ENCODE measurements around the gene HIVEP2.

HIVEP2 gene

DNA sequence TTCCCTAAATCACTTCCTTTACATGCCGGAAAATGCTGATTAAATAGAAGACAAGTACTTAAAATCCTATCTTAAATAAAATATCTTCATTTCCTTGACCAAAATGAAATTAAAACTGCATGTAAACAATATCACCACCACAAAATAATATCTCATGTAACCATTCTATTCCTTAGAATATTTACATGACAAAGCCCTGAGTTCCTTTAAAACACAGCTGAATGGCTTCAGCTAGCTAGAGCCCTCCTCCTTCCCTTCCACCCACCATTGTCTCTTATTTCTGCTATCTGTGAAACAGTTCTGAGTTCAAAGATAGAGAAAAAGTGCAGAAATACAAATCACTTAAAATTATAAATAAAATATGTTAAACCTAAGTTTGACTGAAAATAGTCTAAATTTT is 103.1 kb downstream of the HIVEP2 start:
- no peak for DNase-seq (ENCODE audit: low read depth in 2 of 2)

DNA sequence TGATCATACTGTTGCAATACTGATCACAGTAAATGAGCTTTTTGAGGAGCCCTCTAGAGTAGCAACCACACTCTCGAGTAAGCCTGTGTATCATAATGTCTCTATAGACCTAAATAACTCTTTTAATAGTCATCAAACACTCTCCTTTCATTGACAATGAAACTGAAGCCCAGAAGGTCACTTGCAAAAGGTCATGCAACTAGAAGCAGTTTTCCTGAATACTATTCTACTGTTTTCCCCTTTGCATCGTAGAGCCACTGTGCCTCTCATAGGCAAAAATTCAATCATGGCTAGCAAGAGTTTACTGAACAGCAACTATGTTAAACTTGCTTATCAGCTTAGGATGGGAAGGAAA is 105.3 kb downstream of the HIVEP2 start:
- no peak for DNase-seq (ENCODE audit: low read depth in 2 of 2)

DNA sequence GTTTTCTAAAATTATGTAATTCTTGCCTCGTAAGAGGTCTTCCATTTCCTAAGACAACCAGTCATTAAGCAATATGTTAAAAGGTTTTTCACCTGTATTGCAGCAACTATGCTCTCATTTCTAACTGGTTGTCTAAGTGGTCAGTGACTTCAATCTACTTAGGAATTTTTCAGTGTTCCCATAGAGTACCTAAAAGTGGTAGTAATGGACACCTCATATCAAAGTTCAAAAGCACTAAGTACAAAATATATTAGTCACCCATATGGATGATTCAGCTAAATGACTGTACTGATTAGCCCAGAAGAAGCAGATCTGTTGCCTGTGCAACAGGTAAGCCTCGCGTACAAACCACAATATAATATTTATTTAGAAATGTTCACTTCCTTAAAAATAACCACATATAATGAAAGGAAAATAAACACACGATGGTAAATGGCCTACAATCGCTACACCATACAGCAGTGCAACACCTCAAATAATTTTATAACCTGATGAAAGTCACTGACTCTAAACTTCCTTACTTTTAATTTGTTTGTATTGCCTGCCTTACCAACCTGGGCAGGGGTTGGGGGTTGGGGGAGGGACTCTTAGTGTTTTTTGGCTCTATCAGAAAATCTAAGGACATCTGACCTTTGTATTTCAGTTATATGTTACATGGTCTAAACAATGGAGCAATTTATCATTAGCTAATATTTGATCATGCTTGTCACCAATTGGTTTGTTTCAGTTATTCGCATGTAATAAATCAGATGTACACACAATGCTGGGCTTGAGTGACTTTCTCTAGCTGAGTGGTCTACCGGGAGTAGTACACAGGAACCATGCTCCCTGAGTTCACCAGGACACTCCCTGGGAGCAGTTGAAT is 105.9 kb downstream of the HIVEP2 start:
- DNase-seq (ENCODE audit: low read depth in 2 of 2) = no peak

DNA sequence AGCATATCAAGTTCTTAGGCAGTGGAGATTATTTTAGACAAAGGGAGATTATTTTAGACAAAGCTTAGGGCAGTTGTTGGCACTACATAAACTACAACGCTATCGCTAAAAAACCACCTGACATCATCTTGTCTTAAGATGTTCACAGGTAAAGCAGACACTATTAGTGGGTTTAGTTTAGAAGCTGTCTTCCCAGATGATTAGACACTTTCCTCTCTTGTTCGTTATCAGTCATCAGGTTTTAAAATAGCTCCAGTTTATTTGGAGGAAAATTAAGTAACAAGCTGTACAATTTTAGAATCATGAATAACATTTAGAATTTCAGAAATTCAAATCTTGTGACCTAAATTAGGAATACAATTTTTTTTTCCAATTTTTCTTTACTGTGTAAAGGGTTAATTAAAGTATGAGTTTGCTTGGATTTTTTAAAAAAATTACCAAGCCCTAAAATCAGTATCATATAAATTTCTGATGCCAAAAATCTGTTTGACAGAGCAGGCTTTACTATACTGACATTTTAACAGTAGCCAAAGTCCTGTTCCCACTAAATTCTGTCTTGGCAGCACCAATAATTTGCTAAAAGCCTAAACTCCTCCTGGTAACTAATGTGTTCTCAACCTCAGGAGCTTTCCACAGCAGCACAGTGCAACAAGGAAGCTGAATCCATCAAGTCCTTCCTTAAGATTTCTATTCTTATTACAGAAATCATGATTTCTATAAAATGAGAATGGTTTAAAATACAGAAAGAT is 109.0 kb downstream of the HIVEP2 start:
- no peak for DNase-seq (ENCODE audit: low read depth in 2 of 2)

DNA sequence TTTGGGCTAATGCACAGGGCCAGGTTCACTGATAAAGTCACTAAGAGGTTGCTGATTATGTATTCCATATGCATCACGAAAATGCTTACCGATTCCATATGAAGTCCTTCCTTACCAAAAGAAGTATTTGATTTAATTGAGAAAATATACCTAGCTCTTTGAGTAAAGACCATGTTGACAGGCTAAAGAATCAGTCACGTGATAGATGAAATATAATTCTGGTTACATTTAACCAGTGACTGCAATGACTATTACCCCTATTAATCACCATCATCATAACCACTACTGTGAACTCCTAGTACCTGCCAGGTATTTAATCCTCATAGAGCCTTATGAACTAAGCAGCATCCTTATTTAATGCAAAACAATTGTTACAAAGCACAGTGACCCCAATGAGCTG is 110.1 kb downstream of the HIVEP2 start:
- DNase-seq (ENCODE audit: low read depth in 2 of 2) = no peak

DNA sequence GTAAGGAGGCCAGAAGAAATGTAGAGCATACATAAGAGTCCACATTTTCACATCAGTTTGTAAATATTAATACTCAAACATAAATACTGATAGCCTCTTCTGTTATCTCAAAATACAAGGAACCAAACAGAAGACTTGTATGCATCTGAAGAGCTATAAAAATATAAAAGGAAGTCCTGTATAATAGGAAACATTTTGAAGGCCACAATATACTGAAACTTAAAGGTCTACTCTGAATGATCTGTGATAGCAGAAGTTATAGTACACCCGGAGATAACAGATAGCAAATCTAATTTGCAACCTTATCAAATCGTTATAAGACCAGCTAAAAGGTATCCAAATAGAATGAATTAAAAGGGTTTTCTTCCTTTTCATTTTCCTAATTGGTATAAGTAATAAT is 111.2 kb downstream of the HIVEP2 start:
- no peak for DNase-seq (ENCODE audit: low read depth in 2 of 2)

DNA sequence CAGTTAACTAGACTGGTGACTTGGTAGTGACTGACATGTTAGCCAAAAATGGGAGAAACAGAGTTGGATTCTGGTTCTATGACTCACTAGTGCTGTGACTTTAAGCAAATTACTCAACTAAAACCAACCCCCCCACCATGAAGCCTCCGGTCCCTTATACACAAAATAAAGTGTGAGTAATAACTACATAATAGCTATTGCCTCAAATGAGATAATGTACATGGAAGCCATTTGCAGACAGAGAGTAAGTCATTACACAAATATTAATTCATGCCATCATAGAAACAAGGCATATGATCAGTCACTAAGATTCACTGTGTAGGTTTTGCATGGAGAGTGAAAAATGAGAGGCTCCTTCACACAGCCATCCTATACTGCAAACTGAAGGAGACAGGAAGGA is 111.9 kb downstream of the HIVEP2 start:
- DNase-seq (ENCODE audit: low read depth in 2 of 2) = no peak

DNA sequence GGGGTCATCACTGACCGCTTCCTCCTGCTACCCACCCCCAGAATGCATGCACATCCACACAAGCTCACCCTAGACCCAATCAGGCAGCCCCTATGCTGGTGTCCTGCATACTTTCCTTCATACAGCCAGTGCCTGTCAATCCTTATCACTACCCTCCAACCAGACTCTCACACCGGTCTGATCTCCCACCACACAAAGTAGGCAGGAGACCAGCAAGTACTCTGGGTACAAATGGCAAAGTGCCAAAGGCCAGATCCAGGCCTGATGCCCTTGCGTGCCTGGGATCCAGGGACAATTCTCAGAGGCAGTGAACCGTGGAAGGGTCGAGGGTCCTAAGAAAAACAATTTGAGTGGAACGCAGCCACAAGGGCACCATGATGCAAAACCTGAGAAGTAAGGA is 114.2 kb downstream of the HIVEP2 start:
- DNase-seq (ENCODE audit: low read depth in 2 of 2) = no peak

DNA sequence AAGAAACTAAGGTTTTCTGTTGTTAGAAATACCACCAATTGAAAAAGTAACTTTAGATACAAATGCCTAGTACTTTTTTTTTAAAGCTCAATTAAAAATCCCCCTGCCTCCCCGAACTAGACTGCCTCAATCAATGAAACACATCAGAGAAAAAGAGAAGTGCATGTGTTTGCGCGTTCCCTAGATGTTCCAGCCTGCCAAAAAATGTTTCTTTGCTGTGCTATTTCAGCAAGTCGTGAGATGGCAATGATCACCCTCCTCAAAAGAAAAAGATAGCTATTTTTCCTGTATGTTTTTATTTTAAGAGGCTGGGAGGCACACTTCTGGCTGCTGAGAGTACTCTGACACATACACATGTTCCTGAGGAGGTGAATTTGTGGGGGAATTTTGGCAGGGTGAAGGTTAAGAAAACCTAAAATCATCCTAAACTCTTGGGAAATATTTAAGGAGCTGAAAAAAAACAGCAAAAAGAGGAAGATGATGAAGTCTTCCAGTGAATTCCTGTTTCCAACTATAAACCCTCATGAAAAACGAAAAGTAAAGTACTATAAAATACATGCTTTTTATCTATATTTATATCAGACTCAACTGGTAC is 114.8 kb downstream of the HIVEP2 start:
- no peak for DNase-seq (ENCODE audit: low read depth in 2 of 2)

DNA sequence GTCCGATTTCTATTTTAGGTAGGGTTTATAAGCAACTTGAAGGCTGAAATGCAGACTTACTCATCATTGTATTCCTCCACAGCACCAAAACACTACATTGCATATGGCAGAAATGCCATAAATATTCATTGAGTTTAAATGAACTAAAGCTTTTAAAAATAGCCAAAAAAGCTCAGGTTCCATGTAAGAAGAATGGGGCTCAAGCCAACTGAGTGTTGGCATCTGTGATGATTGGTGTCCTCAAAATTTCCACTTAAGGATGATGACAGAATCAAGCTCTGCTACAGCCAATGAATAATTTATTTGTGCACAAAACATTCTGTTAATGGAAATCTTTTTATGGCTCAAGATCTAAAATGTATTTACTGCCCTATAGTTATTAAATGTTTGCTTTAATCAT is 115.4 kb downstream of the HIVEP2 start:
- DNase-seq (ENCODE audit: low read depth in 2 of 2) = no peak

DNA sequence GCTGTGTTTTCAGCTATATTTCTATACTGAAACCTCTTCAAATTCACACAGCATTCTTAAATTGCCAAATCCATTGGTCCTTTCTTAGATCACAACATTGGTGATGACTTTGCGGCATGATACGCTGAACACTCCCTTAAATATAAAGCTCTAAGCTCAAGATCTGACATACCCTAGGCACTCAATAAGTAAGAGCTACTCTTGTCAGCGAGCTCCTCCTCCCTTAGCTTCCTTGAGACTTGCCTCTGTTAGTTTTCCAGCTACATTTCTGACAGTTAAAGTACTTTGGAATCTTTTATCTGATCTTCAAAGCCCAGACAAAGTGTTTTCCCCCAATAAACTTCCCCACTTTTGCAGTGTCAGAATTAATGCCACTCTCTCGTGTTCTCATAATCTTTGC is 117.0 kb downstream of the HIVEP2 start:
- no peak for DNase-seq (ENCODE audit: low read depth in 2 of 2)

DNA sequence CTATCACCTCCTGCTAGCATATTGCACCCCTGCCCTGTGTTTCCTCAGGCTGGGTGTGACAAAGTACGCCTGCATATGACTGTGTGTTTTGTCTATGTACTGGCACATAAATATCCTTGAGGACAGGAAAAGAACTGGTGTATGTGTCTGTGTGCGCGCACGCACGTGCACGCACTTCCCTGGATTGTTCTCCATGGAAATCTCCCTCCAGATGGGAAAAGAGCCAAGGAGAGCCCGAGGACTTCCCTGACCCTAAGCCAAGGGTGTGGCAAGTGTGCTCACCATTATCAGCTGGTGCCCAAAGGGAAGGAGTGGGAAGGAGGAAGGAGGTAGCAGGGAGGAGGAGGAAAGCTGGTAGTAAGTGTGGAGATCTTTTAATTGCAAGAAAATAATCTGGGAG is 117.6 kb downstream of the HIVEP2 start:
- DNase-seq (ENCODE audit: low read depth in 2 of 2) = no peak

DNA sequence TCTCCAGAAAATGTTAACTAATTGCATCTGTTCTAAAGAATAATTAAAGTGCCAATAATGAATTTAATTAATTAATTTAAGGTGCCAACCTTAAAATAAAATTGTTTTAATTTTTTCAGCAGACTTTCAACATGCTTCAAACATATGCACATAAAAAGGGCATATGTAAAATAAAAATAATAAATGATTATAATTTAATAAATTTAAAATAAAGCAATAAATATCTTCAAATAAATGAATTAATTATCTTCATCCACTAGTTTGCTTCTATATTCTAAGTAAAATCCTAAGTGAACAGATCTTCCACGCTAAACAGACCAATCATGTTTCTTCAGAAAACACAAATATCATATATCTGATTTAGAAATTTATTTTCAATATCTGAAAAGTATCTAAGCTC is 119.2 kb downstream of the HIVEP2 start:
- no peak for DNase-seq (ENCODE audit: low read depth in 2 of 2)

DNA sequence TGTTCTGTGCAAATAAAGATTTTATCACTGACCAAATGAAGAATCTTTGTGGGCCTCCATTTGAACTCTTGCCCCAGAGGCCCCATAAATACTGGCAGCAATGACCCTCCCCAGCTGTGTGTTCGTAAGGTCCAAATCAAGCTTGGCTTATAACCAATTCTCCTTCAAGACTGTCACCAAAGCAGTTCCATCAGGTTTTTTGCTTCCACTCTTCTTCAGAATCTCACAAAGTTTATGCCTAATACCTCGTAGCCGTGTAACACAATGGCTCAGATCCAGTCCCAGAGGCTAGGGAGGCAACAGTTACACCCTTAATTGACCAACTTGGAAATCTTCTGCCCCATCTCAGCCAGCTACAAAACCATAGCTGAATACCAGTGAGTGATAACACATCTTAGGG is 120.5 kb downstream of the HIVEP2 start:
- DNase-seq (ENCODE audit: low read depth in 2 of 2) = no peak

DNA sequence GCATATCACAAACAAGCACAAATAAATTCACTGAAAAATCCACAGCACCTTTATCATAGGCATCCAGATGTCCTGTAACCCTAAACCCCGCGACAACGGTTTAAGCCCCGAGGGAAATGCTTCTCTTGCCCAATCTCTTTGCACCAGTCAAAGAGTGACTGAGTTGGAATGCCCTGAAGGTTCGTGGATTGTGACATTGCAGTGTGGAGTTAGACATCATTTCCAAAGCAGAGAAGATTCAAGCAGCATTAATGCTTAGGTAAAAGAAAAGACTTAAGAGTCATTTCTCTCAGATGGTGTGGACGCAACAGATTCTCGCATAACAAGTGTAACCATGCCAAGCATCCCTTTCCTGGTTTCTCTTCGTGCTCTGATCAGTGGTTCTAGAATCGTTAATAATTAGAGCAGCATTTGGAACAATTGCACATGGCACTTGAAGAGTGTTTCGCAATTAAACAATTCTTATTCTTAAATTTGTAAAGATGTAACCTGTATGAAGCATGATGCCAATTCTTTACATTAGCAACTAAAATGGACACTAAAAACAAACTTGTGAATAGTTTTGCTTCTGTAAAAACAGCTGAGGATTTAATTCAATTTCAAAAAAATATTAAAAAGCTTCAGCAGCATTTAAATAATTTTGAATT is 121.6 kb downstream of the HIVEP2 start:
- DNase-seq (ENCODE audit: low read depth in 2 of 2) = no peak

DNA sequence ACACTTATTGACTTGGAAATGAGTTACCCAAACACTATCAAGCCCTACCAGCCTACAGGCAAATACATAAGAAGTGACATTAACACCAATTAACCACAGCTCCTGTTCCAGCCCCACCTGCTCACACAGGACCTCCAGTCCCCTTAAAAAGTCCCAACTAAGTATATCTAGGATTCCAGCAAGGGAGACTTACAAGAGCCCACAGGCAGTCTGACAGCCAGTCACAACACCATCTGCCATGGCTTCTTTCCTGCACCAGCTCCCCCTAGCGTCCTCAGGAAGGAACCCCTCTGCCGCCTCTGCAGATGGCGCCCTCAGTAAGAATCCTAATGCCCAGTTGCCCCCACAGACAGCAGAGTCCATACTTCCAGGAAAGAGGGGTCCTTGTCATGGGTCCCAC is 122.1 kb downstream of the HIVEP2 start:
- DNase-seq (ENCODE audit: low read depth in 2 of 2) = no peak

DNA sequence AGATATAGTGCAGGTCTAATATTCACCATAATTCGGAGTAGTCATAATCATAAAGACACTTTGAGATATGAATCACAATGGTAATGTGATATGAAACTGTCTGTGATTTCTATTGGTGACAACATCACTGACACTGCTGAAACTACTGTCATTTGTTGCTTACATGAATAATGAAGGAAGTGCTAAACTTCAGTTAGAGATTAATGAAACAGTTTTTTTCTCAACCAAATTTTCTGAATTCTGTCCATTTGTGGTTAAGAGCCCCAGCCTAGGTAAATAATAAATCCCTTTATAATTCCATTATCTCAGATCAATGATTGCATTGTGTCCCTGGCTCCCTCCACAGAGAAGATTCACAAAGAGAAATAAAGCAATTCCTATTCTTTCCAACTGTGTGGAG is 122.6 kb downstream of the HIVEP2 start:
- no peak for DNase-seq (ENCODE audit: low read depth in 2 of 2)

DNA sequence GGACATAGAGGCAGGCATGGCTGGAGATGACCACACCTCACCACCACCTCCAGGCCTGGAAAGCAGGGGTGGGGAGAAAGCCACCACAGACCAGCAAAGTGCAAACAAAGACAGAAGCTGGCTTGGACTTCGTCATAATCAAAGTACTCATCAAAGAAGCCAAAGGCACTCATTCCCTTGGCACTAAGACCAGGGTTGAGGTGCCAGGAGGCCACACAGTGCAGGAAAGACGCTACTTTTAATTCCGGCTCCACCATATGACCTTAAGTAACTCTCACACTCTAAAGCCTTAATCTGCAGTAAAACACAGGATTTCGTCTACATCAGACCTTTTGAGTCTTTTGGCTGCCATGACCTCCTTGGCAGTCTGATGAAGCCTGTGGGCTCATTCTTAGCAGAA is 123.1 kb downstream of the HIVEP2 start:
- DNase-seq (ENCODE audit: low read depth in 2 of 2) = no peak

DNA sequence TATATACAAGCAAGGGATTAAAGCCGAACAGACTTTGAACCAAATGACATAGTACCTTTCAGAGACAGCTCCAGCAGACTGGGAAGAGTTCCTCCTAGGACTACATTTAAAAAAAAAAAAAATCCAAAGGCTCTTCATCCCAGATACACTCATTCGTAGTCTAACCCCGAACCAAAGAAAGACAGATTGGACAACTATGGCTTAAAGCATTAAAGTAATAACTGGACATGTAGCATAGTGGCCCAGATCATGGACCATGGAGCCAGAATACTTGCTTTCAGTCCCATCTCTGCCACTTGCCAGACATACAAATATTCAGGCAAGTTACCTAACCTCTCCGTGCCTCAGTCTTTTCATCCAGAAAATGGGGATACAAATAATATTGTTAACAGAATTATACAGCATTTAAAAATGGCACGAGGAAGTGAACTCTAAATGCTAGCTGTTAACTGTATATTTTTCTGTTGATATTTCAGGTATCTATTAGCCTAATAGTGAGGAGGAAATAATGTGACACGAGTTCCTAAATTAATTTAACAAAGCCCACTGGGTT is 123.7 kb downstream of the HIVEP2 start:
- no peak for DNase-seq (ENCODE audit: low read depth in 2 of 2)

DNA sequence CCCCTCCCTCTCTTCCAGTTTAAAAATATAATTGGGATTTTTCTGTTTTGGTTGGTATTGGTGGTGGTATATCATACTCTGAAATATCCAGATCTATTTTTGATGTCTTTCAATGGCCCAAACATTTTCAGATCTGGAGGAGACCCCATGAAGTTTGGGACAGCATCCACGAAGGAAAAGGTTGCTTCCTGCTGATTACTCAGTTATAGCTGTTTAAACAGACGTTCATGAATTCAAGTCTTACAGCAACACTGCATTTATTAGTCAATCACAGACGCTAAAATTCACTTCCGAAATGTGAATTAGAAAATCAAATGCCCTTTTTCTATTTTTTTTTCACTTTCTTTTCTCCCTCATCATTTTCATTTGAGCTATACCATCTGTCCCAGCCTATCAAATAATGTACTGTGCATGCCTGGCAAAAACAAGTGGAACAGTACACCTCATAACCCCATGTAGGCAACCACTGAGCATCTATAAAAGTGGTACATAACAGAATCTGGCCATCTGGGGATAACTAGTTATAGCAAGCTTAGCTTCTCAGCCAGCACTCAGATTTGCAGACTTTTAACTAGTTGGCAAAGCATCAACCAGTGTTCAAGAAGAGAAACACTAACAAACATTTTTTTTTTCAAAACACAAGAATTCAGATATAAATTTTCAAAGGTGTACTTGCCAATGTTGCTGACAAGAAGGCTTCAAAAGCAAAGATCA is 124.5 kb downstream of the HIVEP2 start:
- DNase-seq (ENCODE audit: low read depth in 2 of 2) = no peak

DNA sequence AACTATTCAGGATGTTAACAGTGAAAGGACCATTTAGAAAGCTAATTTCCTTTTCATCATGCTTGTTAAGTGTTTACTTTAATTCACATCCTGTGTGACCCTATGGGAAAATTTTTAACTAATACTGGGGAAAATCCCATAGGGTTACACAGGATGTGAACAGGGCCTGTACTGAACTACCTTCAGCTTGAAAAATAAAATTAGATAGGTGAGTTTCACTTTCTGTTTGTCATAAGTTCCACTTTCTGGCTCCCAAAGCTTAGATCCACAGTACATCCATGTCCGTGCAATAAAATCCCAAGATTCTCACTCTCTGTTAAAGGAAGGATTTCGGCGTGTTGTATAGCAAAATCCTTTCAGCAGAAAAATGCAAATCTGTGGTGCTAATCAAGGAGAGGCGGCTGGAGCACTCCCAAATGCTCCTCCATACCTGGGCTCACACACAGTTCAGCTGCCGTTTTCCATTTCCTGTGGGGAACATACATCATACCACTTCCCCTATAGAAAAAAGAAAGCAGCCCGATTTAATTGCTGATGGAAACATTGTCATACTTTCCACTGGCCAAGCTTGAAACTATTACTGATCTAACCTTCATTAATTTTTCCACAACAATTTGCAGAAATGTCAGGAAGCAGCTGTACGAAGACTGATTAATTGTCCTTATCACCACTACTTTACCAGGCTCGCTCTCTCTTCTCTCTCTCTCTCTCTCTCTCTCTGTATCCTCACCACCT is 125.2 kb downstream of the HIVEP2 start:
- no peak for DNase-seq (ENCODE audit: low read depth in 2 of 2)
